ENCODE data around the gene CTAG2. TPM values are rescaled to one million over a fixed set of nuclear protein-coding genes. Genes with fewer than 3 reads are reported as not detected.

CTAG2 gene
- polyA plus RNA-seq, 1 donor (not counting 4 experiments of a cell fraction or from before 2014, with no cell fraction given), result not detected

- no peaks in the 10 kb centered on the region for H4K20me1 ChIP-seq (ENCODE audit: control insufficient read depth, extremely low read depth, insufficient read depth, low read length)
- no peaks in the 10 kb centered on the region for H3K36me3 ChIP-seq (ENCODE audit: control insufficient read depth in 2 of 2, extremely low read depth in 1 of 2, insufficient read depth in 2 of 2, low read length in 2 of 2)
- H3K79me2 ChIP-seq (ENCODE audit: control insufficient read depth, insufficient read depth, low read length), result no peaks in the 10 kb centered on the region
- no peaks in the 10 kb centered on the region for H3K9me1 ChIP-seq (ENCODE audit: control insufficient read depth, extremely low read depth, insufficient read depth, low read length)
- H3K4me2 ChIP-seq (ENCODE audit: control insufficient read depth, extremely low read depth, insufficient read depth, low read depth, low read length), result no peak overlapping the region
- dilution Hi-C loops (cut with MboI; ENCODE audit: extremely low pct_ligation_motif_present, low sequenced_read_pairs), result no loop called here
- no peaks in the 10 kb centered on the region for H3K9me3 ChIP-seq (ENCODE audit: control insufficient read depth, low read depth, low read length)
- no peak overlapping the region for H3K9ac ChIP-seq (ENCODE audit: control insufficient read depth, extremely low read depth, insufficient read depth, low read length)
- TF ChIP-seq CTCF (optimal IDR thresholded peaks at IDR 0.05 in 1 of 3, IDR thresholded peaks at IDR 0.05 in 1 of 3, conservative IDR thresholded peaks at IDR 0.05 in 1 of 3; ENCODE audit: extremely low read depth in 1 of 3, insufficient read depth in 2 of 3, low read length in 3 of 3) (no peak), EZH2 (IDR thresholded peaks at IDR 0.05; ENCODE audit: low read length) (no peak)
- H3K27ac ChIP-seq (ENCODE audit: control insufficient read depth, insufficient read depth, low read length), result no peak overlapping the region
- H2AFZ ChIP-seq (ENCODE audit: control insufficient read depth, low read length), result no peak overlapping the region
- DNase-seq (ENCODE audit: low read depth, low spot score) (no peak), FAIRE-seq (no peak)
- no peaks in the 10 kb centered on the region for H3K4me1 ChIP-seq (ENCODE audit: control insufficient read depth, extremely low read depth, insufficient read depth, low read length)
- no peak overlapping the region for H3K4me3 ChIP-seq (ENCODE audit: control insufficient read depth in 2 of 3, extremely low read depth in 1 of 3, insufficient read depth in 2 of 3, low read depth in 1 of 3, low read length in 3 of 3)
- no peaks in the 10 kb centered on the region for H3K27me3 ChIP-seq (ENCODE audit: control insufficient read depth, extremely low read depth, insufficient read depth, low read length)
Measured at GRCh38 chrX:154696676-154697045, 43.3 kb upstream of the CTAG2 start.

- Histone ChIP-seq H3K9me1 (ENCODE audit: control insufficient read depth, extremely low read depth, insufficient read depth, low read length) (no peaks in the 10 kb centered on the region), H2AFZ (ENCODE audit: control insufficient read depth, low read length) (no peak overlapping the region), H3K27me3 (ENCODE audit: control insufficient read depth, extremely low read depth, insufficient read depth, low read length) (no peaks in the 10 kb centered on the region), H3K27ac (ENCODE audit: control insufficient read depth, insufficient read depth, low read length) (no peak overlapping the region), H3K79me2 (ENCODE audit: control insufficient read depth, insufficient read depth, low read length) (no peaks in the 10 kb centered on the region), H4K20me1 (ENCODE audit: control insufficient read depth, extremely low read depth, insufficient read depth, low read length) (no peaks in the 10 kb centered on the region), H3K4me3 (ENCODE audit: control insufficient read depth in 2 of 3, extremely low read depth in 1 of 3, insufficient read depth in 2 of 3, low read depth in 1 of 3, low read length in 3 of 3) (no peak overlapping the region), H3K9ac (ENCODE audit: control insufficient read depth, extremely low read depth, insufficient read depth, low read length) (no peak overlapping the region), H3K4me1 (ENCODE audit: control insufficient read depth, extremely low read depth, insufficient read depth, low read length) (no peaks in the 10 kb centered on the region), H3K4me2 (ENCODE audit: control insufficient read depth, extremely low read depth, insufficient read depth, low read depth, low read length) (no peak overlapping the region), H3K36me3 (ENCODE audit: control insufficient read depth in 2 of 2, extremely low read depth in 1 of 2, insufficient read depth in 2 of 2, low read length in 2 of 2) (no peaks in the 10 kb centered on the region), H3K9me3 (ENCODE audit: control insufficient read depth, low read depth, low read length) (no peaks in the 10 kb centered on the region)
- TF ChIP-seq CTCF (optimal IDR thresholded peaks at IDR 0.05 in 1 of 3, IDR thresholded peaks at IDR 0.05 in 1 of 3, conservative IDR thresholded peaks at IDR 0.05 in 1 of 3; ENCODE audit: extremely low read depth in 1 of 3, insufficient read depth in 2 of 3, low read length in 3 of 3) (no peak), EZH2 (IDR thresholded peaks at IDR 0.05; ENCODE audit: low read length) (no peak)
- FAIRE-seq (peak; percentile 41), DNase-seq (ENCODE audit: low read depth, low spot score) (peak; percentile 17)
- dilution Hi-C loops (cut with MboI; ENCODE audit: extremely low pct_ligation_motif_present, low sequenced_read_pairs), result no loop called here
Measured at GRCh38 chrX:154695911-154696675, 42.7 kb upstream of the CTAG2 start.

Measured in keratinocyte (primary cell).